Neuron (in vitro differentiated cells): ENCODE data around the gene DPY19L3.
"Not testable (repeated sequence)": the region's sequence is repeated elsewhere in the genome, so short reads cannot be mapped to it uniquely, and the experiment has no call there.

Experiments
- H2AFZ ChIP-seq: one replicate; pipeline ENCODE4 v1.6.1; 2013; ENCODE audit warnings: low read depth, mild to moderate bottlenecking, inconsistent platforms, low read length, moderate library complexity
- H3K27me3 ChIP-seq: one replicate; pipeline ENCODE4 v1.6.1; 2013; ENCODE audit warnings: low read length; ENCODE audit not compliant: insufficient read depth
- H3K36me3 ChIP-seq: one replicate; pipeline ENCODE4 v1.6.1; 2013; ENCODE audit warnings: low read length; ENCODE audit not compliant: insufficient read depth
- H3K4me1 ChIP-seq: one replicate; pipeline ENCODE4 v1.6.1; 2013; ENCODE audit warnings: low read length; ENCODE audit not compliant: insufficient read depth
- H3K4me3 ChIP-seq: 2 replicates; pipeline ENCODE4 v1.5.1; 2013; ENCODE audit warnings: mild to moderate bottlenecking, low read length, moderate library complexity
- H3K9me3 ChIP-seq: one replicate; pipeline ENCODE4 v1.6.1; 2013; ENCODE audit warnings: low read length

The DPY19L3 gene

GRCh38 chr19:32372726-32373517 lies 32.6 kb upstream of the DPY19L3 start:
- peaks cover 27% of the 10 kb centered on the region for H3K36me3 ChIP-seq
- H3K9me3 ChIP-seq: peaks cover 4% of the 10 kb centered on the region
- no peak overlapping the region for H2AFZ ChIP-seq
- no peak overlapping the region for H3K4me3 ChIP-seq
- no peaks in the 10 kb centered on the region for H3K27me3 ChIP-seq
- no peaks in the 10 kb centered on the region for H3K4me1 ChIP-seq

DNA sequence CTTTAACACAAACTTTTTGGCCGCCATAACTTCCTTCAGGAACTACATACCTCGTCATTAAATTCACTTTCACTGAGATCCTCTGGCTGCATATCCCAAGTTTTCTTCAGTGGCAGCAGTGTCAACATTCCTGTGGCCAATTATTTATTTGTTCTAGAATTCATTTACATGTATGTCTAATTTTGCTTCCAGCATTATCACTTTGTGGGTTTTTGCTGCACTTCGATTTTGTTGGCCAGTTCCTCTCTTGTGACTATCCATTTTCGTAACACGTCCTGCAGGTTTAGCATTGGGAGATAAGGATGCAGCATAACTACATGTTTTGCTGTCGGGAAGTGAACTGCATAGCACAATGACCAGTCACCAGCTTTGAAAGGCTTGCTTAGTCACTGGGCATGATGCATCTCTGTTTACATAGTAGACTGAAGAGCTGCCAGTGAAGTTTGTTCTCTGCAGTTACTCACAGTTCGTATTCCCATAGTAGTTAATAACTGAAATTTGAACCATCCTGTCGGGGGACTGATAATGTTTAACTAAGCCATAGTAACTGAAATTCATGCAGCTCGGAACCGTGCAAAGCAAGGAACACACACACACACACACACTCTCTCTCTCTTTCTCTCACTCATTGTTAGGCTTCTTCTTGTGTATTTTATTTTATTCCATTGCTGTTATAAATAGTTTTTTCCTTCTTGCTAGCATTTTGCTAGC lies 31.8 kb upstream of the DPY19L3 start:
- H3K27me3 ChIP-seq: no peaks in the 10 kb centered on the region
- H3K4me1 ChIP-seq: no peaks in the 10 kb centered on the region
- H2AFZ ChIP-seq: no peak overlapping the region
- peaks cover 25% of the 10 kb centered on the region for H3K36me3 ChIP-seq
- H3K9me3 ChIP-seq: peaks cover 4% of the 10 kb centered on the region
- no peak overlapping the region for H3K4me3 ChIP-seq

GRCh38 chr19:32374362-32374761 lies 31.2 kb upstream of the DPY19L3 start:
- peaks cover 27% of the 10 kb centered on the region for H3K36me3 ChIP-seq
- not testable (repeated sequence) for H2AFZ ChIP-seq, H3K4me3 ChIP-seq, H3K27me3 ChIP-seq, H3K4me1 ChIP-seq, H3K9me3 ChIP-seq

DNA sequence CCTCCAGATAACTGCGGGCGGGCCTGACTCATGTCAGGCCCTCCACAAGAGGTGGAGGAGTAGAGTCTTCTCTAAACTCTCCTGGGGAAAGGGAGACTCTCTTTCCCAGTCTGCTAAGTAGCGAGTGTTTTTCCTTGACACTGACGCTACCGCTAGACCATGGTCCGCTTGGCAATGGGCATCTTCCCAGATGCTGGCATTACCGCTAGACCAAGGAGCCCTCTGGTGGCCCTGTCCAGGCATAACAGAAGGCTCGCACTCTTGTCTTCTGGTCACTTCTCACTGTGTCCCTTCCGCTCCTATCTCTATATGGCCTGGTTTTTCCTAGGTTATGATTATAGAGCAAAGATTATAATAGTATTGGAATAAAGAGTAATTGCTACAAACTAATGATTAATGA lies 28.5 kb upstream of the DPY19L3 start:
- not testable (repeated sequence) for H3K4me3 ChIP-seq, H3K27me3 ChIP-seq, H3K4me1 ChIP-seq, H2AFZ ChIP-seq, H3K9me3 ChIP-seq
- peaks cover 39% of the 10 kb centered on the region for H3K36me3 ChIP-seq

DNA sequence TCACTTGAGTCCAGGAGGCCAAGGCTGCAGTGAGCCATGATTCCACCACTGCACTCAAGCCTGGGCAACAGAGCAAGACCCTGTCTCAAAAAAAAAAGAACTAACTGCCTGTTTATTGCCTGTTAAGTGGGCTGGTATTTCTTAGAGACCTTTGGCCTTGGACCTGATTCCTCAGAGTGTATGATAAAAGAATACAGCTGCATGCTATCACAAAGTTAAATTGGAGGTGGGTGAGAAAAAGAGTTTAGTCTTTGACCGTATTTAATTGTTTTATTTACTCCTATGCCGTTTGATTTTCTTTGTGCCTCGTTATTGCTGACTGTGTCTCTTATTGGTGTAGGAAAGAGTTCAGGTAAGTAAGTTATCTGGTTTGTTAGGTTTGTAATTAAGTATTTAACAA lies 25.3 kb upstream of the DPY19L3 start:
- Histone ChIP-seq H2AFZ (no peak overlapping the region), H3K27me3 (no peaks in the 10 kb centered on the region), H3K9me3 (no peaks in the 10 kb centered on the region), H3K4me3 (no peak overlapping the region), H3K36me3 (peaks cover 50% of the 10 kb centered on the region), H3K4me1 (no peaks in the 10 kb centered on the region)

- Histone ChIP-seq H3K9me3 (no peaks in the 10 kb centered on the region), H3K4me1 (no peaks in the 10 kb centered on the region), H2AFZ (no peak overlapping the region), H3K36me3 (peaks cover 21% of the 10 kb centered on the region), H3K4me3 (no peak overlapping the region), H3K27me3 (no peaks in the 10 kb centered on the region)
Measured at GRCh38 chr19:32387701-32388392, 17.7 kb upstream of the DPY19L3 start.

DNA sequence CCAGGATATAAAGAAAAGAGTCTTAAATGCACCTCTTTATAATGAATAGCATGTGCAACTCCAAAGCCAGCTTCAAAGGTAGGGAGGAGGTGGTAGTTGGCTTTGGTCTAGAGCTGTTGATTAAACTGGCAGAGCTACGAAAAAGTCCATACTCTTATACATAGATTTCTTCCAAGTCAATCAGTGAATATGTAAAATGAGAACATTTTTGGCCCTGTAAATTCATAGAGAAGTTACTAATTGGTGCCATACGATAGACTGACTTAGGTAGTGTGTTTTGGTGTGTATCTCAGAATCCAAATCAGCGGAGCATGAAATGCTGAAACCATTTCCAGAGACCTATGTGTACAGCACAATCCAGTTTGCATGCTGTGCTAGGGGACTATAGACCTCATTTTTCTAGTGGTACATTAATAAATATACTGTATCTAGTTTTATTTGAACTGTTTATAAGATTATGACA lies 17.1 kb upstream of the DPY19L3 start:
- Histone ChIP-seq H3K36me3 (peaks cover 15% of the 10 kb centered on the region), H3K4me3 (no peak overlapping the region), H3K4me1 (no peaks in the 10 kb centered on the region), H3K27me3 (no peaks in the 10 kb centered on the region), H3K9me3 (no peaks in the 10 kb centered on the region), H2AFZ (no peak overlapping the region)

DNA sequence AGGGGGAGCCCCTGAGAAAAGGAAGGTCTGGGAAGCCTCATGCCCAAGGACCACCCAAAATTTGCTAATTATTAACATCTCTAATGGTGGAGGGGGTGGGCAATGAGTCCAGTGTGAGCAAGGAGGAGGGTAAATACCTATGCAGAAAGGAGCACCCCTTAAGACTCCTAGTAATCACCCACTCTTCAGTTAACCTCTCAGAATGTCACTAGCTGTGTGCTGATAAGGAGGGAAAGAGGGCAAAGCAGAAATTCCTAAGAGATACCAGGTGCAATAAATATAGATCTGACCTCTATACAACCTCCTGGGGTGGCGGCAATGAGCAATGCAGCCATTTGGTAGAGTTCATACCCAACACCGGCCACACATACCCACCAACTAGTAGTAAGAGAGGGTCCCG lies 12.7 kb upstream of the DPY19L3 start:
- Histone ChIP-seq H3K9me3 (no peaks in the 10 kb centered on the region), H2AFZ (no peak overlapping the region), H3K4me3 (no peak overlapping the region), H3K27me3 (no peaks in the 10 kb centered on the region), H3K36me3 (no peaks in the 10 kb centered on the region), H3K4me1 (no peaks in the 10 kb centered on the region)

GRCh38 chr19:32396046-32396652 lies 9.4 kb upstream of the DPY19L3 start:
- Histone ChIP-seq H3K36me3 (no peaks in the 10 kb centered on the region), H3K9me3 (no peaks in the 10 kb centered on the region), H2AFZ (no peak overlapping the region), H3K4me1 (no peaks in the 10 kb centered on the region), H3K27me3 (no peaks in the 10 kb centered on the region), H3K4me3 (no peak overlapping the region)

GRCh38 chr19:32397671-32398101 lies 7.9 kb upstream of the DPY19L3 start:
- H3K4me3 ChIP-seq: no peak overlapping the region
- H2AFZ ChIP-seq: no peak overlapping the region
- no peaks in the 10 kb centered on the region for H3K36me3 ChIP-seq
- H3K9me3 ChIP-seq: no peaks in the 10 kb centered on the region
- no peaks in the 10 kb centered on the region for H3K27me3 ChIP-seq
- no peaks in the 10 kb centered on the region for H3K4me1 ChIP-seq

DNA sequence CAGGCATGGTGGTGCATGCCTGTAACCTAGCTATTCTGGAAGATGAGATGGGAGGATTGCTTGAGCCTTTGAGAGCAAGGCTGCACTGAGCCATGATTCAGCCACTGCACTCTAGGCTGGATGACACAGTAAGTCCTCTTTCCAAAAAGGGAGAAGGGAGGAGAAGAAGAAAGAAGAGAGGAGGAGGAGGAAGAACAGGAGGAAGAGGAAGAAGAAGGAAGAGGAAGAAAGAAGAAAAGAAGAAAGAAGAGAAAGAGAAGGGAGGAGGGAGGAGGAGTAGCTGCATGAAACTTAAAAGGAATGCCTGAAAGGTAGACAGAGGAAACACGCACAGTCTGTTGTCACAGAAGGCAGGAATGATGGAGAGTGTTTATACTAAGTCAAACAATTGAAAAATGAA lies 3.6 kb upstream of the DPY19L3 start:
- Histone ChIP-seq H3K36me3 (no peaks in the 10 kb centered on the region), H3K4me1 (peaks cover 18% of the 10 kb centered on the region), H3K4me3 (no peak overlapping the region), H3K9me3 (no peaks in the 10 kb centered on the region), H3K27me3 (no peaks in the 10 kb centered on the region), H2AFZ (no peak overlapping the region)

DNA sequence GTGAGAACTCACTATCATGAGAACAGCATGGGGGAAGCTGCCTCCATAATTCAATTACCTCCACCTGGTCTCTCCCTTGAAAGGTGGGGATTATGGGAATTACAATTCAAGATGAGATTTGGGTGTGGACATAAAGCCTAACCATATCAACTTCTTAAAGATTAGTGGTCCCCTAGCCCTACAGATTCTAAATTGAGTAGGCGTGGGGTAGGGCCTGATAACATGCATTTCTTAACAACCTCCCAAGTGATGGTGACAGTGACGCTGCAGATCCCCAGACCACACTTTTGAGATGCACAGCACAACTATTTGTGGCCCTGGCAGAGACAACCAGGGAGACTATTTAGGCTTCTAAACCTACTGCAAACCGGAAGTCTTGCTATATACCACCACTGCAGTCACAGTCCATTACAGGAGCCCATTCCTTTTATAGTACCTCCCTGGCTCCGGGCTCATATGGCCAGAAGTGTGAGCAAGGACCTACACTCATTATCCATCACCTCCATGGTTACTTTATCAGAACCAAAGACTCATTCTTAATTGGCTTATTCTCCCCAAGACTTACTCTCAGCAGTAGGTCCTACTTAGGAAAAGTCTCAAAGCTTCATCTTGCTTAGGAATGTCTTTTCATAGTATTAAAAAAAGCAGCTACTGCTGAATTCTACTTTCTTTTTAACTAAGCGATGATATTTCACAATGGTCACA lies 2.1 kb upstream of the DPY19L3 start:
- peaks cover 21% of the 10 kb centered on the region for H3K4me1 ChIP-seq
- no peaks in the 10 kb centered on the region for H3K27me3 ChIP-seq
- H3K4me3 ChIP-seq: no peak overlapping the region
- no peaks in the 10 kb centered on the region for H3K9me3 ChIP-seq
- peaks cover 7% of the 10 kb centered on the region for H3K36me3 ChIP-seq
- H2AFZ ChIP-seq: no peak overlapping the region
